DND-41 (cell line): ENCODE data around the gene ATP8A2.

ENCODE experiments used
- ATAC-seq: fragments of 200-7000 bp; cut with Tn5 transposase; 3 replicates; pipeline ENCODE4 v1.9.1; 2021; ENCODE audit warnings: low read depth; ENCODE audit not compliant: insufficient read depth
- DNase-seq: peaks from one replicate; pipeline ENCODE4 v3.0.0-alpha.2; 2020
- H2AFZ ChIP-seq: 2 replicates; pipeline ENCODE4 v1.6.0; 2012; ENCODE audit warnings: low read depth, low read length
- H3K27ac ChIP-seq: 2 replicates; pipeline ENCODE4 v1.5.1; 2012; ENCODE audit warnings: low read length, inconsistent platforms
- H3K27me3 ChIP-seq: fragments of 200-600 bp; sonication (generic); 2 replicates; pipeline ENCODE4 v1.6.0; 2012; ENCODE audit warnings: low read length, mild to moderate bottlenecking, inconsistent platforms; ENCODE audit not compliant: insufficient read depth, poor library complexity
- H3K36me3 ChIP-seq: 2 replicates; pipeline ENCODE4 v1.5.1; 2012; ENCODE audit warnings: low read length, inconsistent platforms; ENCODE audit not compliant: insufficient read depth
- H3K4me1 ChIP-seq: 2 replicates; pipeline ENCODE4 v1.5.1; 2012; ENCODE audit warnings: mild to moderate bottlenecking, low read length; ENCODE audit not compliant: insufficient read depth
- H3K4me2 ChIP-seq: 2 replicates; pipeline ENCODE4 v1.6.0; 2012; ENCODE audit warnings: mild to moderate bottlenecking, moderate library complexity, low read length, inconsistent platforms; ENCODE audit not compliant: insufficient read depth
- H3K4me3 ChIP-seq, 2 experiments: fragments of 200-600 bp in 1 of 2; shearing (Covaris generic) in 1 of 2; 2 replicates each; pipeline ENCODE4 v1.5.1; 2012 to 2016; ENCODE audit warnings: inconsistent platforms in 2 of 2, low read length in 2 of 2, mild to moderate bottlenecking in 2 of 2, low read depth in 1 of 2, moderate library complexity in 1 of 2
- H3K79me2 ChIP-seq: 2 replicates; pipeline ENCODE4 v1.6.0; 2012; ENCODE audit warnings: low read length, inconsistent platforms; ENCODE audit not compliant: insufficient read depth
- H3K9ac ChIP-seq: 2 replicates; pipeline ENCODE4 v1.6.0; 2012; ENCODE audit warnings: low read depth, mild to moderate bottlenecking, inconsistent platforms, low read length, moderate library complexity
- H3K9me3 ChIP-seq: 2 replicates; pipeline ENCODE4 v1.5.1; 2012; ENCODE audit warnings: low read length, moderate library complexity, mild to moderate bottlenecking, inconsistent platforms; ENCODE audit not compliant: insufficient read depth, severe bottlenecking
- H4K20me1 ChIP-seq: 2 replicates; pipeline ENCODE4 v1.6.0; 2012; ENCODE audit warnings: low read length; ENCODE audit not compliant: insufficient read depth
- CTCF ChIP-seq: IDR thresholded peaks from 2 replicates; pipeline ENCODE4 v1.5.1; 2012; ENCODE audit warnings: borderline replicate concordance, low read length, moderate library complexity, mild to moderate bottlenecking; ENCODE audit not compliant: poor library complexity, severe bottlenecking; ENCODE audit errors: extremely low read depth
- EZH2 ChIP-seq: IDR thresholded peaks from 3 replicates; pipeline ENCODE4 v1.6.1; 2012; ENCODE audit warnings: borderline replicate concordance, low read depth, mild to moderate bottlenecking, moderate library complexity, low read length, inconsistent platforms; ENCODE audit not compliant: severe bottlenecking

Gene ATP8A2

GRCh38 chr13:25933520-25933919 is 561.7 kb downstream of the ATP8A2 start:
- Histone ChIP-seq H3K36me3 (no peaks in the 10 kb centered on the region), H2AFZ (no peak overlapping the region), H3K9me3 (no peaks in the 10 kb centered on the region), H3K27ac (no peak overlapping the region), H3K9ac (no peak overlapping the region), H3K4me1 (no peaks in the 10 kb centered on the region), H3K79me2 (no peaks in the 10 kb centered on the region), H3K4me3 (no peak overlapping the region), H3K27me3 (no peaks in the 10 kb centered on the region), H3K4me2 (no peak overlapping the region), H4K20me1 (no peaks in the 10 kb centered on the region)
- DNase-seq (no peak), ATAC-seq (no peak)
- TF ChIP-seq EZH2 (no peak), CTCF (no peak)

GRCh38 chr13:25934127-25934526 is 562.4 kb downstream of the ATP8A2 start:
- H2AFZ ChIP-seq: no peak overlapping the region
- no peaks in the 10 kb centered on the region for H3K79me2 ChIP-seq
- no peaks in the 10 kb centered on the region for H4K20me1 ChIP-seq
- H3K4me1 ChIP-seq: no peaks in the 10 kb centered on the region
- H3K9ac ChIP-seq: no peak overlapping the region
- H3K27ac ChIP-seq: no peak overlapping the region
- H3K27me3 ChIP-seq: no peaks in the 10 kb centered on the region
- no peak overlapping the region for H3K4me2 ChIP-seq
- H3K9me3 ChIP-seq: no peaks in the 10 kb centered on the region
- no peak overlapping the region for H3K4me3 ChIP-seq
- ATAC-seq: no peak
- no peaks in the 10 kb centered on the region for H3K36me3 ChIP-seq
- no peak for TF ChIP-seq CTCF
- no peak for TF ChIP-seq EZH2
- DNase-seq: no peak

DNA sequence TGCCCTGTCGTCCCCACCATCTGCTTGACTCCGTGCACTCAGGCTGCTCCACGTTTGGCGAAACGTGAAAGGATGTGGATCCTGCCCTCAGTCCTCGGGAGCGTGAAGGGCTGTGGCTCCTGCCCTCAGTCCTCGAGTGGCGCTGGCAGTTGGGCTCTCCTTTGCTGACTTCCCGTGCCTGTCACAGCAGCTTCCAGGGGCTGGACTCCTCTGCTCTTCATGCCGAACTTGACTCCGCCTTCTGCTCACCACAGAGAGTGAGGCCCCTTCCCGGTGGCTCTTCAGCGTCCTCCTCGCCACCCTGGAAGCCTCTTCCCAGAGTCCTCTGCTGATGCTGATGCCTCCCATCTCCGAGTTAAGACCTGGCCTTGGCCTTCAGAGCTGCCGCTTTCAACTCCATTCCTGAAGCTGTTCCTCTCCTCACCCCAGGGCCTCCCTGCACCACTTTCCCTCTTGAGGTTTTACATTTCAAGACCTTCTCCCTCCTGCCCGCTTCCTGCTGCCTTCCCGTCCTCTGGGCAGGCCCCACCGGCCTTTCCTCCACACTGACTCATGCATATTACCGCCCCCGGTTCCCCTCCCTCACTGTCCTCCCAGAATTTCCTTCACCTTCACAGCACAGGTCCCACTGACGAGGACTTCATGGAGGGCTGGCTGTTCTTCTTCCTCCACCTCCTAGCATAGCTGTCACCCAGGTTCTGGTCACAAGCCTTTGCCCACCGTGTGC is 568.4 kb downstream of the ATP8A2 start:
- no peak overlapping the region for H3K4me2 ChIP-seq
- H2AFZ ChIP-seq: no peak overlapping the region
- no peaks in the 10 kb centered on the region for H3K27me3 ChIP-seq
- H3K9ac ChIP-seq: no peak overlapping the region
- no peak overlapping the region for H3K4me3 ChIP-seq
- H3K4me1 ChIP-seq: no peaks in the 10 kb centered on the region
- H3K9me3 ChIP-seq: no peaks in the 10 kb centered on the region
- no peaks in the 10 kb centered on the region for H3K79me2 ChIP-seq
- H4K20me1 ChIP-seq: no peaks in the 10 kb centered on the region
- H3K36me3 ChIP-seq: no peaks in the 10 kb centered on the region
- no peak overlapping the region for H3K27ac ChIP-seq
- no peak for ATAC-seq
- DNase-seq: no peak
- TF ChIP-seq EZH2: no peak
- no peak for TF ChIP-seq CTCF
